Mucosa of rectum (tissue), 2 donors: ENCODE data around the gene TNNC2.
"Not testable (repeated sequence)": the region's sequence is repeated elsewhere in the genome, so short reads cannot be mapped to it uniquely, and the experiment has no call there.

Experiments
- H3K27ac ChIP-seq, 2 donors: one replicate each; pipeline ENCODE4 v1.7.0; 2013; ENCODE audit warnings: inconsistent platforms in 2 of 2, low read depth in 2 of 2, low read length in 2 of 2
- H3K27me3 ChIP-seq, 2 donors: one replicate each; pipeline ENCODE4 v1.7.0; 2013; ENCODE audit warnings: low read length in 2 of 2; ENCODE audit not compliant: control insufficient read depth in 2 of 2, insufficient read depth in 2 of 2
- H3K36me3 ChIP-seq, 2 donors: one replicate each; pipeline ENCODE4 v1.7.0; 2013; ENCODE audit warnings: low read length in 2 of 2; ENCODE audit not compliant: control insufficient read depth in 2 of 2, insufficient read depth in 2 of 2
- H3K4me1 ChIP-seq, 2 donors: one replicate each; pipeline ENCODE4 v1.7.0; 2013; ENCODE audit warnings: low read length in 2 of 2, mild to moderate bottlenecking in 1 of 2; ENCODE audit not compliant: control insufficient read depth in 2 of 2, insufficient read depth in 2 of 2
- H3K4me3 ChIP-seq, 2 donors: one replicate each; pipeline ENCODE4 v1.7.0; 2013; ENCODE audit warnings: low read length in 2 of 2
- H3K9ac ChIP-seq, 2 donors: one replicate each; pipeline ENCODE4 v1.7.0; 2013; ENCODE audit warnings: low read length in 2 of 2, low read depth in 1 of 2, mild to moderate bottlenecking in 1 of 2
- H3K9me3 ChIP-seq, 2 donors: one replicate each; pipeline ENCODE4 v1.7.0; 2013; ENCODE audit warnings: low read length in 2 of 2; ENCODE audit not compliant: control insufficient read depth in 2 of 2
- donor health status: healthy.
- donor health status: Normal muscosa, but diverticular disease.

TNNC2 gene

DNA sequence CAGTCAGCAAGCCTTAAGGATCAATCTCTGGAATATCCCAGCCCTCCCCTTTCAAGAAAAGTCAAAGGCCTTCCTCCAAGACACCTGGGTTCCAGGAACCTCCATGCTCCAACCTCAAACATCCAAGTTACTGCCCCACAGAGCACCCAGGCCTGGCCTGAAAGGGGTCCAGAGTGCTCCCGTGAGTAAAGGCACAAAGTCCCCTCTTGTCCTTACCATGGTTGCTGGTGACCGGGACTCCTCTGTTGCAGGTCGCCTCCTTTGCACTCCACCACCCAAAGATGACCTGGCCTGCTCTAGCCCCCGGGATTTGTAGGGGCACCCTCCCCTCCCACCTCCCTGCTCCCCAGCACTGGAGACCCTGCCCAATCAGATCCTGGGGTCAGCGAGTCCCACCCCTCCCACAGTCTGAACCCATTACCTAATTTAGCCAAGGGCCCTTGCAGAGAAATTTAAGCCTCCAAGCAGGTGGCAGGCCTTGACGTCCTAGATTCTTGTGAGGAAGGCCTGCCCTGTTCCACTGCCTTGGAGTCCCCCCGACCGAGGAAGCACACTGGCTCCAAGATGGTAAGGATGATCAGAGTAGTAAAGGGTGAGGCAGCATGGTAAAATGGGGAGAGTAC lies at the start of gene TNNC2:
Gene TNNC2, minus strand, starts transcription at position 283 of the 623 bp plus-strand sequence. Its CDS starts 64 bp downstream, at position 219.
- H3K36me3 ChIP-seq, result no peaks in the 10 kb centered on the region
- peaks cover 16 to 19% of the 10 kb centered on the region in 2 donors for H3K4me1 ChIP-seq
- no peak within 1 kb of the TSS for H3K27ac ChIP-seq

GRCh38 chr20:45874576-45874975 lies 47.5 kb upstream of the TNNC2 start:
- H3K27me3 ChIP-seq, result no peaks in the 10 kb centered on the region
- H3K27ac ChIP-seq, result no peak overlapping the region
- H3K36me3 ChIP-seq, result peaks cover 14 to 28% of the 10 kb centered on the region in 2 donors
- no peaks in the 10 kb centered on the region for H3K9me3 ChIP-seq
- H3K9ac ChIP-seq, result no peak overlapping the region
- H3K4me1 ChIP-seq, result no peaks in the 10 kb centered on the region
- no peak overlapping the region for H3K4me3 ChIP-seq

More for the DNA sequence above, at the start of gene TNNC2:
- no peak within 1 kb of the TSS for H3K9ac ChIP-seq
- no peaks in the 10 kb centered on the region for H3K9me3 ChIP-seq
- H3K4me3 ChIP-seq, result no peak within 1 kb of the TSS
- no peaks in the 10 kb centered on the region for H3K27me3 ChIP-seq

DNA sequence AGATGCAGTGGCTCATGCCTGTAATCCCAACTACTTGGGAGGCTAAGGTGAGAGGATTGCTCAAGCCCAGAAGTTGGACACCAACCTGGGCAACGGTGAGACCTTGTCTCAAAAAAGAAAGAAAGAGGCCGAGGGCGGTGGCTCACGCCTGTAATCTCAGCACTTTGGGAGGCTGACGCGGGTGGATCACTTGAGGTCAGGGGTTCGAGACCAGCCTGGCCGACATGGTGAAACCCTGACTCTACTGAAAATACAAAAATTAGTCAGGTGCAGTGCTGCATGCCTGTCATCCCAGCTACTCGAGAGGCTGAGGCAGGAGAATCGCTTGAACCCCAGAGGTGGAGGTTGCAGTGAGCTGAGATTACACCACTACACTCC lies 47.0 kb upstream of the TNNC2 start:
- not testable (repeated sequence) for H3K4me3 ChIP-seq, H3K9me3 ChIP-seq, H3K9ac ChIP-seq, H3K27ac ChIP-seq, H3K4me1 ChIP-seq, H3K27me3 ChIP-seq
- H3K36me3 ChIP-seq, result peaks cover 14 to 28% of the 10 kb centered on the region in 2 donors

DNA sequence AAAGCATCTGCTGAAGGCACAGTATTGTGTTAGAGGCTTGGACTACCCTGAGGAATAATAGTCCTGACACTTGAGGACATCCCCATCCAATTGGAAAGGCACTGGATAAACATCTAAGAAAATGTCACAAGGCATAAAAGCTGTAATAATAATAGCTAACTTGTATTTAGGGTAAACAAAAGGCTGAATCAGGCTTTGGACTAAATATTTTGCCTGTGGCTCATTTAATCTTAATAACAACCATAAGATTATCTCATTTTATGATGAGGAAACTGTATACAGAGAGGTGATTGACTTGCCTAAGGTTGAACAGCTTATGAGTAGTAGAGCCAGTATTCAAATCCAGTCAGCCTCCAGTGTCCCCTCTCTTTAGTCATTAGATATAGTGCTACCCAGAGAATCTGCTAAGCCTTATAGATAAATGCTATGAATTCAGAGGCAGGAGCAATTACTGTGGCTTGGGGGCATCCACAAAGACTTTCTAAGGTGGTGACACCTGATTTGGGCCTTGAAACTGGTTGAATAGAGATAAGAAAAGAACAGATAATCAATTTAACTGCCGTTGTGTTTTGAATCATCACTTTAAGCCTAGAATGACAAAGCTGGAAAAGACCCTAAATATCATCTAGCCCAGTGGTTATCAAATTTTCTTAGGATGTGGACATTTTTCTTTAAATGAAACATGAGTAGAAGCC lies 46.4 kb upstream of the TNNC2 start:
- no peak overlapping the region for H3K9ac ChIP-seq
- no peaks in the 10 kb centered on the region for H3K9me3 ChIP-seq
- no peaks in the 10 kb centered on the region for H3K27me3 ChIP-seq
- H3K4me1 ChIP-seq, result no peaks in the 10 kb centered on the region
- peaks cover 14 to 25% of the 10 kb centered on the region in 2 donors for H3K36me3 ChIP-seq
- no peak overlapping the region for H3K4me3 ChIP-seq
- no peak overlapping the region for H3K27ac ChIP-seq

- Histone ChIP-seq H3K27me3 (no peaks in the 10 kb centered on the region), H3K27ac (no peak overlapping the region), H3K4me3 (no peak overlapping the region), H3K9me3 (no peaks in the 10 kb centered on the region), H3K4me1 (peaks cover 0 to 6% of the 10 kb centered on the region in 2 donors), H3K9ac (no peak overlapping the region), H3K36me3 (peaks cover 9 to 16% of the 10 kb centered on the region in 2 donors)
These were observed 45.5 kb upstream of the TNNC2 start for GRCh38 chr20:45872626-45873025.

- Histone ChIP-seq H3K27ac (peak overlapping the region; percentile 49 to 62), H3K27me3 (no peaks in the 10 kb centered on the region), H3K9ac (no peak overlapping the region), H3K4me3 (no peak overlapping the region), H3K36me3 (peaks cover 0 to 4% of the 10 kb centered on the region in 2 donors), H3K4me1 (peaks cover 2 to 17% of the 10 kb centered on the region in 2 donors), H3K9me3 (no peaks in the 10 kb centered on the region)
These were observed 40.7 kb upstream of the TNNC2 start for GRCh38 chr20:45867819-45868176.

DNA sequence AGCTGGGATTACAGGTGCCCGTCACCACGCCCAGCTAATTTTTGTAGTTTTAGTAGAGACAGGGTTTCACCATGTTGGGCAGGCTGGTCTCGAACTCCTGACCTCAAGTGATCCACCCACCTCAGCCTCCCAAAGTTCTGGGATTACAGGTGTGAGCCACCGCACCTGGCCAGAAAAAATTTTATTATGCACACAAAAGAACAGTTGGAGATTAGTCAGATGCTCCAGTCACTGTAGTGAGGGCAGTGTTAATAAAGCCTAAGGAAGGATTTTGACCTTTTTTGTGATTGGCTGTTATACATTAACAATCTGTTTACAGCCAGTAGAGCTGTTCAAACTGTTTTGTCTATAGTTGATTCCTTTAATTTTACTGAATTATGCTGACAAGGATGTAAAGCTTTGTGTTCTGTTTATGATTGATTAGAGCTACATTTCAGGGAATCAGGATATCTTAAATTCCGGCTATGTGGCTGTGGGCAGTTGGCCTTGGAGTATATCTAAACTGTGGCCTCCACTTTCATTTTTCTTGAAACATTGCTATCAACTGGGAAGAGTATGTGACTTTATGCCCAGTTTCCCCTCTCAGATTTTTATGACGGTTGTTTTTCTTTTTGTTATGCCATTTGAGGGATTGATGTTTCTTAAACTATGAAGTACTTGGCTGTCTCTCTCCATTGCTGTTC lies 40.2 kb upstream of the TNNC2 start:
- Histone ChIP-seq H3K27ac (peak overlapping the region; percentile 49 to 62), H3K27me3 (no peaks in the 10 kb centered on the region), H3K9me3 (no peaks in the 10 kb centered on the region), H3K4me1 (peaks cover 2 to 17% of the 10 kb centered on the region in 2 donors), H3K36me3 (no peaks in the 10 kb centered on the region), H3K9ac (no peak overlapping the region), H3K4me3 (no peak overlapping the region)

- Histone ChIP-seq H3K4me3 (no peak overlapping the region), H3K9ac (no peak overlapping the region), H3K36me3 (no peaks in the 10 kb centered on the region), H3K27ac (peak overlapping the region in 1 of 2 donors; percentile 32), H3K4me1 (peaks cover 4 to 17% of the 10 kb centered on the region in 2 donors), H3K27me3 (no peaks in the 10 kb centered on the region), H3K9me3 (no peaks in the 10 kb centered on the region)
These were observed 39.3 kb upstream of the TNNC2 start for GRCh38 chr20:45866454-45866853.

DNA sequence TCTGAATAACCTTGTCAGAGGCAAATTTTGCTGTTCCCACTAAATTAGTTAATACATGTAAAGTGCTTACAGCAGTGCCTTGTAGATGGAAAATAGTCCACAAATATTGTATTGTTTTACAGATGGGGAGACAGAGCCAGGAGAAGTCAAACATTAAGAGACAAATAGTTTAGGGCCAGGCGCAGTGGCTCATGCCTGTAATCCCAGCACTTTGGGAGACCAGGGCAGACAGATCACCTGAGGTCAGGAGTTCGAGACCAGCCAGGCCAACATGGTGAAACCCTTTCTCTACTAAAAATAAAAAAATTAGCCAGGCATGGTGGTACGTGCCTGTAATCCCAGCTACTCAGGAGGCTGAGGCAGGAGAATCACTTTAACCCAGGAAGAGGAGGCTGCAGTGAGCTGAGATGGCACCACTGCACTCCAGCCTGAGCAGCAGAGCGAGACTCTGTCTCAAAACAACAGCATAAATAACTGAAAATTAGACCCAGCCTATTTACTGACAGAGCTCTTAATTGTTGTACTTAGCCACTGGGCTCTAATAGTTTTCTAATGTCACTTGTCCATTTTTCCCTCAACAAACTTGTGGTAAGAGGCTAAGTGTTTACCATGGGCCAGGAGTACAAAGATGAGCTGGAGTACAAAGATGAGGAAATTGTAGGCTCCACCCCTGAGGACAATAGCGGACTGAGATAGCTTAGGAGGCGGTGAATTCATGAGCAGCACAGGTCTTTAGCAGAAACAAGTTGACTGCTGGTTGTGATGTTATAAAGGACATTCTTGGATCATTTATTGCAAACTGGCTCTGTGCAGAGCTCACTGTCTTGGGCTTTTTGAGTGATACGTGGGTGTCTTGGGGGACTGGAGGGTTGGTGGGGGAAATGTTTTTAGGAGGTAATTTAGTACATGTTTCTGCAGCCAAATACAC lies 36.7 kb upstream of the TNNC2 start:
- no peak overlapping the region for H3K9ac ChIP-seq
- H3K27me3 ChIP-seq, result no peaks in the 10 kb centered on the region
- H3K9me3 ChIP-seq, result no peaks in the 10 kb centered on the region
- H3K36me3 ChIP-seq, result no peaks in the 10 kb centered on the region
- H3K4me3 ChIP-seq, result no peak overlapping the region
- H3K27ac ChIP-seq, result peak overlapping the region in 1 of 2 donors; percentile 22
- peaks cover 11 to 24% of the 10 kb centered on the region in 2 donors for H3K4me1 ChIP-seq
